AG04449 (cell line): ENCODE data around the gene METRN.

Experiments used
- CTCF ChIA-PET: fragments of 350-600 bp; formaldehyde crosslinking; extraction: SDS; loops from one replicate; lab custom pipeline; 2021; ENCODE audit warnings: antibody characterized with exemption; lab: Yijun Ruan, JAX
- POLR2A ChIA-PET: fragments of 400-600, 350-600 bp; formaldehyde crosslinking; extraction: SDS; loops from one replicate; lab custom pipeline; 2020; ENCODE audit warnings: antibody characterized with exemption, inconsistent platforms; lab: Yijun Ruan, JAX
- DNase-seq: peaks from one replicate; pipeline ENCODE4 v3.0.0-alpha.2; 2010; ENCODE audit warnings: low read depth, low spot score
- H3K4me3 ChIP-seq: 2 replicates; pipeline ENCODE4 v1.5.1; 2011; ENCODE audit warnings: low read depth, mild to moderate bottlenecking, control low read depth, low read length
- CTCF ChIP-seq: IDR thresholded peaks from one replicate; pipeline ENCODE4 v1.5.1; 2011; ENCODE audit warnings: mild to moderate bottlenecking, moderate library complexity, low read length, control low read depth, inconsistent platforms; ENCODE audit not compliant: insufficient read depth; ENCODE audit errors: missing control alignments

The METRN gene

DNA sequence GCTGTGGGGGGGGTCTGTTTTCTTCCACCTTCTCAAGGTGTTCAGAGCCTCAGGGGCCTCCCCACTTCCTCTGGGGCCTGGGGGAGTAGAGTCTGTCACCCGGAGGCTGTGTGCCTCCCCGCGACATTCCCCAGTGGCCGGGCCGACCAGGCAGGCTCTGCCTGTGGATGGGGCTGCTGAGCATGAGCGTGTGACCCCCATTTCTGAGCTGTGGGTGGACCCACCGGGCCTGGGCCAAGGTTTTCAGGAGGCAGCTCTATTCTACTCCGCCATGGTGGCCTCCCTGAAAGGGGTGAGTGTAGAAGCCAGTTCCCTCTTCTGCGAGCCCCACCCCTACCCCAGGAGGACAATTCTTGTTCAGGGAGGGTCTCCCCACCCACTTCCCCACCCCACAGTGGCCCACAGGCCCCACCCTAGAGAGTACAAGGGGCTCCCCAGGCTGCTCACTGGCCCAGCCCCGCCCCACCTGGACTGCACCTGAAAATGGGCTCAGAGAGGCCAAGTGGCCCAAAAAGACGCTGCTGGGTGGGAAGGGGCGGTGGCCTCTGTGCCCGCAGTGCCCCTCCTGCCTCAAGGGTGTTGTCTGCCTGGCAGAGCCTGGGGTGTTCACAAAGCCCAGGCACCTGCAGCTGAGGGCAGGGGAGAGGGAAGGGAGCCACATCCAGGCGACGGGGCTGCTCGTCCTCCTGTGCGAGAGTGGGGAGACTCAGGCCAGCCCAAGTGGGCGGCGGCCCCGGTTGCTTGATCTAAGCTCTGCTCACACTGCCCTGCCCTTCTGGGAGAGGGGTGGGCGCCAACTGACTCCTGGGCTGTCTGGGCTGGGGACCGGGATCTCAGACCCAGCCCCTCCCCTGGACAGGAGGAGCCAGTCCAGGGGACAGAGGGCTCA, 47.0 kb downstream of the METRN start:
- TF ChIP-seq CTCF = no peak
- ChIA-PET CTCF (interaction anchor here (0.5 to 1.8 kb wide), 4 partner anchors 10 to 51 kb away, joined by 3 to 7 read pairs (median 4); no protein-coding TSS in a partner anchor), POLR2A (no interaction called here)
- no peak for DNase-seq
- no peak overlapping the region for H3K4me3 ChIP-seq

DNA sequence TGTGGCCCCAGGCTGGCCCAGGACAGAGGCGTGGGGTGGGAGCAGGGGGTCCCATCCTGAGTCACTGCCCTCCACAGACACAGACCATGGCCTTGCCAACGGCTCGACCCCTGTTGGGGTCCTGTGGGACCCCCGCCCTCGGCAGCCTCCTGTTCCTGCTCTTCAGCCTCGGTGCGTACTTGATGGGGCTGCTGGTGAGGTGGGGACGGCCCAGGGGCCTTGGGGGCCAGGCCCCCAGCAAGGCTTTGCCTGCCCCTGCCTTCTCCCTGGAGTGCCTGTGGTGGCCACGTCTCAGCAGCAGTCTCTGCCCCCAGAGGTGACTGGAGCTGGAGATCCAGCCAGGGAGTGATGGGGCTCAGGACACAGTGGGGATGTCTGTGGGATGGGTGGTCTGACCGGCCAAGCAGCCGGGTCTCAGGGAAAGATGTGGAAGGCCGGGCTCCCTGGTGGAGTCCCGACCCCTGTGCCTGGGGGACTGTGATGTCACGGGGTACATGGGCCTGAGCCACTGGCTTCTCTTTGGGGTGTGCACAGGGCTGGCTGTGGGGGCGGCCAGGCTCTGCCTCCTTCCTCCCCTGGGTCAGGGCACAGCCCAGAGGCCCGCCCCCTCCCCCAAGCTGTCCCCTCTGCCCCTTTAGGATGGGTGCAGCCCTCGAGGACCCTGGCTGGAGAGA, 47.8 kb downstream of the METRN start:
- ChIA-PET POLR2A (no interaction called here), CTCF (interaction anchor here (0.8 to 1.8 kb wide), 2 partner anchors 30 to 50 kb away, joined by 3 to 7 read pairs; no protein-coding TSS in a partner anchor)
- TF ChIP-seq CTCF = no peak
- H3K4me3 ChIP-seq = no peak overlapping the region
- DNase-seq = no peak

GRCh38 chr16:763369-764183, 48.7 kb downstream of the METRN start:
- no peak for TF ChIP-seq CTCF
- ChIA-PET CTCF (interaction anchor here (0.8 kb wide), 1 partner anchor 31 kb away, joined by 3 read pairs; no protein-coding TSS in a partner anchor), POLR2A (no interaction called here)
- no peak for DNase-seq
- H3K4me3 ChIP-seq = no peak overlapping the region

DNA sequence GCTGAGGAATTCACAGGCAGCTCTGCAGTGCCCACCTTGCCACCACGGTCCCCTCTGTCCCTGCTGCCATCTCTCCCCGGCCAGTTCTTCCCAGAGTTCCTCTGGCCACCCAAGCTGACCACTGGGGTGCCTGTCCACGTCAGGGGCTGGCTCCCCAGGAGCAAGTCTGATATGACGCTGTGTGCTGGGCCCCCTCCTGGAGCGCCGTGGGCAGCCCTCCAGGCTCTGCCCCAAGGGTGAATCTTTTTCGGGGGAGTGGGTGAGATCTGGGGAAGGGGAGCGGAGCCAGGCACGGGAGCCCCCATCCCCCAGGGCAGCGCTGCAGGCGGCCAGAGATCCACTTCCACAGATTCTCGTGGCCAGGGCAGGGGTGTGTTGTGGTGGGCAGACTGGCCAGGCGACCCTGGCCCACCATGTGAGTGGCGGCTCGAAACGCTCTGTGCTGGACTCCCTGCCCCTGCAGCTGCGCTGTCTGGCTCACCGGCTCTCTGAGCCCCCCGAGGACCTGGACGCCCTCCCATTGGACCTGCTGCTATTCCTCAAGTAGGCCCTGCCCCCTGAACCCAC, 49.3 kb downstream of the METRN start:
- POLR2A ChIA-PET = no interaction called here
- H3K4me3 ChIP-seq = no peak overlapping the region
- no peak for TF ChIP-seq CTCF
- CTCF ChIA-PET = no interaction called here
- DNase-seq = no peak

GRCh38 chr16:764848-765487, 50.0 kb downstream of the METRN start:
- POLR2A ChIA-PET = no interaction called here
- no peak overlapping the region for H3K4me3 ChIP-seq
- CTCF ChIA-PET = no interaction called here
- TF ChIP-seq CTCF = no peak
- no peak for DNase-seq
